Endodermal cell (in vitro differentiated cells): ENCODE measurements around the gene MRPL49. TPM values are rescaled to one million over a fixed set of nuclear protein-coding genes. Genes with fewer than 3 reads are reported as not detected.

Source experiments
- DNase-seq: peaks from one replicate; pipeline ENCODE4 v3.0.0-alpha.2; 2017
- H3K27ac ChIP-seq: 2 replicates; pipeline ENCODE4 v1.5.1; 2013; ENCODE audit warnings: mild to moderate bottlenecking, low read depth, low read length, moderate library complexity
- H3K27me3 ChIP-seq: 2 replicates; pipeline ENCODE4 v1.6.1; 2013; ENCODE audit warnings: mild to moderate bottlenecking, low read length, moderate library complexity; ENCODE audit not compliant: insufficient read depth, control insufficient read depth, poor library complexity, severe bottlenecking
- H3K36me3 ChIP-seq: 2 replicates; pipeline ENCODE4 v1.7.0; 2013; ENCODE audit warnings: mild to moderate bottlenecking, low read length, moderate library complexity; ENCODE audit not compliant: control insufficient read depth, insufficient read depth
- H3K4me1 ChIP-seq: one replicate; pipeline ENCODE4 v1.7.0; 2013; ENCODE audit warnings: low read length; ENCODE audit not compliant: control insufficient read depth, insufficient read depth
- H3K4me3 ChIP-seq: 2 replicates; pipeline ENCODE4 v1.5.1; 2013; ENCODE audit warnings: mild to moderate bottlenecking, low read length, moderate library complexity
- H3K9ac ChIP-seq: 2 replicates; pipeline ENCODE4 v1.6.1; 2013; ENCODE audit warnings: mild to moderate bottlenecking, low read length, moderate library complexity; ENCODE audit not compliant: poor library complexity, severe bottlenecking; ENCODE audit errors: extremely low read depth
- H3K9me3 ChIP-seq: 2 replicates; pipeline ENCODE4 v1.6.1; 2013; ENCODE audit warnings: mild to moderate bottlenecking, low read length, moderate library complexity; ENCODE audit not compliant: control insufficient read depth
- H3K27ac Mint-ChIP-seq: 2 replicates; pipeline ENCODE4 v1.8.0; 2020; ENCODE audit warnings: mixed read lengths
- H3K27me3 Mint-ChIP-seq: 2 replicates; pipeline ENCODE4 v1.8.0; 2021; ENCODE audit warnings: mild to moderate bottlenecking, mixed read lengths; ENCODE audit not compliant: insufficient read depth
- H3K36me3 Mint-ChIP-seq: 2 replicates; pipeline ENCODE4 v1.8.0; 2020; ENCODE audit warnings: low read depth, mixed read lengths
- H3K4me1 Mint-ChIP-seq: 2 replicates; pipeline ENCODE4 v1.8.0; 2020; ENCODE audit warnings: mixed read lengths
- H3K4me3 Mint-ChIP-seq: 2 replicates; pipeline ENCODE4 v1.8.0; 2020; ENCODE audit warnings: mild to moderate bottlenecking, moderate library complexity, mixed read lengths
- H3K9me3 Mint-ChIP-seq: 2 replicates; pipeline ENCODE4 v1.8.0; 2020; ENCODE audit warnings: mild to moderate bottlenecking, mixed read lengths
- WGBS, 2 experiments: methylation state at CpG; one replicate each; pipeline versions ENCODE4 v1.1.5 to v1.1.7; 2013; ENCODE audit warnings: missing lambda C conversion rate in 2 of 2, mixed read lengths in 1 of 2; ENCODE audit not compliant: insufficient coverage in 1 of 2, insufficient read length in 1 of 2; 5-methylcytosine and 5-hydroxymethylcytosine counted together
- total RNA-seq, 2 donors: library from RNA; stranded (reverse); fragmentation: NEBNext Ultra II Directional in 1 of 2; extraction: Animal tissue kit (Norgen Biotek cat#: 25700) in 1 of 2; gene quantifications; 2 replicates in 1 of 2; 3 replicates in 1 of 2; pipeline ENCODE4 v1.2.1, GENCODE V29; 2021
- TF ChIP-seq, protein P1 (sequence below): fragments of 200-600 bp; sonication (generic); conservative IDR thresholded peaks from 2 replicates; pipeline ENCODE4 v1.5.0; 2021; ENCODE audit warnings: antibody characterized with exemption, mild to moderate bottlenecking

Gene MRPL49
- total RNA-seq, 2 donors from 2014 or later = 53.9 to 56.6 TPM

DNA sequence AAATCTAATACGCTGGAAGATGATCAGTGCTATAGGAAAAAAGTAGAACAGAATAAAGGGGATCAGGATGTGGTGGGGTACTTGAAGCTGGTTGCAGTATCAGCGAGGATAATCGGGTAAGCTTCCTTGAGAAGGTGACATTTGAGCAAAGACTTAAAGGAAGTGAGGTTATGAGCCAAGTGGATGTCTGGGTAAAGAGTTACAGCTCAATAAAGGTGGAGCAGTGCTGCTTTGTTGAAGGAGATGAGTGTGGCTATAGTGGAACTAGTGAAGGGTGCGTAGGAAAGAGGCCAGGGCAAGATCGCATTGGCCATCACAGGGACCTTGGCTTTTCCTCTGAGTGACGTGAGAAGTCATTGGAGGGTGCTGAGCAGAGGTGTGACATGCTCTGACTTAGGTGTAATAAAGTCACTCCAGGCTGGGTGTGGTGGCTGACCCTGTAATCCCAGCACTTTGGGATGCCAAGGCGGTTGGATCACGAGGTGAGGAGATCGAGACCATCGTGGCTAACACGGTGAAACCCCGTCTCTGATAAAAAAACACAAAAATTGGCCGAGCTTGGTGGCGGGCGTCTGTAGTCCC is 14.5 kb downstream of the MRPL49 start:
- Histone ChIP-seq H3K4me3 (no peak overlapping the region), H3K27me3 (peaks cover 3% of the 10 kb centered on the region), H3K9me3 (no peaks in the 10 kb centered on the region), H3K27ac (no peak overlapping the region), H3K36me3 (peaks cover 14% of the 10 kb centered on the region), H3K9ac (no peak overlapping the region), H3K4me1 (no peaks in the 10 kb centered on the region)
- 81 to 94% methylated on average over 15 of the region's 15 CpGs for WGBS, 2 experiments
- Mint-ChIP-seq H3K27me3 (peaks cover 11% of the 10 kb centered on the region), H3K36me3 (peaks cover 12% of the 10 kb centered on the region), H3K4me3 (no peak overlapping the region), H3K4me1 (peaks cover 24% of the 10 kb centered on the region), H3K9me3 (no peaks in the 10 kb centered on the region), H3K27ac (no peak overlapping the region)
- TF ChIP-seq, protein P1, sequence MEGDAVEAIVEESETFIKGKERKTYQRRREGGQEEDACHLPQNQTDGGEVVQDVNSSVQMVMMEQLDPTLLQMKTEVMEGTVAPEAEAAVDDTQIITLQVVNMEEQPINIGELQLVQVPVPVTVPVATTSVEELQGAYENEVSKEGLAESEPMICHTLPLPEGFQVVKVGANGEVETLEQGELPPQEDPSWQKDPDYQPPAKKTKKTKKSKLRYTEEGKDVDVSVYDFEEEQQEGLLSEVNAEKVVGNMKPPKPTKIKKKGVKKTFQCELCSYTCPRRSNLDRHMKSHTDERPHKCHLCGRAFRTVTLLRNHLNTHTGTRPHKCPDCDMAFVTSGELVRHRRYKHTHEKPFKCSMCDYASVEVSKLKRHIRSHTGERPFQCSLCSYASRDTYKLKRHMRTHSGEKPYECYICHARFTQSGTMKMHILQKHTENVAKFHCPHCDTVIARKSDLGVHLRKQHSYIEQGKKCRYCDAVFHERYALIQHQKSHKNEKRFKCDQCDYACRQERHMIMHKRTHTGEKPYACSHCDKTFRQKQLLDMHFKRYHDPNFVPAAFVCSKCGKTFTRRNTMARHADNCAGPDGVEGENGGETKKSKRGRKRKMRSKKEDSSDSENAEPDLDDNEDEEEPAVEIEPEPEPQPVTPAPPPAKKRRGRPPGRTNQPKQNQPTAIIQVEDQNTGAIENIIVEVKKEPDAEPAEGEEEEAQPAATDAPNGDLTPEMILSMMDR = no peak
- DNase-seq = no peak

DNA sequence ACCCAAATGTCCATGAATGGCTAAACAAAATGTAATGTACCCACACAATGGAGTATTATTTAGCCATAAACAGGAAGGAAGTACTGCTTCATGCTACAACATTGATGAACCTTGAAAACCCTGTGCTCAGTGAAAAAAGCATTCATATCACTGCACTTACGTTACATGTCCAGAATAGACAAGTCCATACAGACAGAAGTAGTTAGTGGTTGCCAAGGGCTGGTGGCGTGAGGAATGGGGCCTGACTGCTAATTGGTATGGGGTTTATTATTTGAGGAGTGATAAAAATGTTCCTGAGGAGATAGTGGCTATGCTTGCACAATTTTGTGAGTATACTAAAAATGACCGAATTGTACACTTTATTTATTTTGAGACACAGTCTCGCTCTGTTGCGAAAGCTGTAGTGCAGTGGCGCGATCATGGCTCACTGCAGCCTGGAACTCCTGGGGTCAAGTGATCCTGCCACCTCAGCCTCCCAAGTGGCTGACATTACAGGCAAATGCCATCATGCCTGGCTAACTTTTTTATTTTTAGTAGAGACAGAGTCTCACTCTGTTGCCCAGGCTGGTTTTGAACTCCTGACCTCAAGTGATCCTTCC is 19.9 kb downstream of the MRPL49 start:
- no peaks in the 10 kb centered on the region for H3K4me1 ChIP-seq
- Mint-ChIP-seq H3K4me3 (no peak overlapping the region), H3K27ac (no peak overlapping the region), H3K9me3 (peaks cover 8% of the 10 kb centered on the region), H3K36me3 (no peaks in the 10 kb centered on the region), H3K4me1 (peaks cover 5% of the 10 kb centered on the region), H3K27me3 (peaks cover 33% of the 10 kb centered on the region)
- TF ChIP-seq, protein P1 = no peak
- peaks cover 9% of the 10 kb centered on the region for H3K9me3 ChIP-seq
- no peak overlapping the region for H3K4me3 ChIP-seq
- no peaks in the 10 kb centered on the region for H3K36me3 ChIP-seq
- H3K27ac ChIP-seq = no peak overlapping the region
- peaks cover 6% of the 10 kb centered on the region for H3K27me3 ChIP-seq
- 94 to 95% methylated on average over 7 of the region's 7 CpGs for WGBS, 2 experiments
- no peak overlapping the region for H3K9ac ChIP-seq
- DNase-seq = peak; percentile 9

GRCh38 chr11:65147352-65148075 is 25.4 kb downstream of the MRPL49 start:
- TF ChIP-seq, protein P1 = no peak
- no peak overlapping the region for H3K9ac ChIP-seq

More at GRCh38 chr11:65147352-65148075, 25.4 kb downstream of the MRPL49 start:
- DNase-seq = peak; percentile 16
- Histone ChIP-seq H3K27me3 (no peaks in the 10 kb centered on the region), H3K27ac (no peak overlapping the region), H3K4me3 (no peak overlapping the region), H3K4me1 (no peaks in the 10 kb centered on the region), H3K36me3 (no peaks in the 10 kb centered on the region), H3K9me3 (peaks cover 15% of the 10 kb centered on the region)
- peaks cover 32% of the 10 kb centered on the region for H3K27me3 Mint-ChIP-seq
- H3K4me3 Mint-ChIP-seq = no peak overlapping the region
- no peak overlapping the region for H3K27ac Mint-ChIP-seq
- no peaks in the 10 kb centered on the region for H3K36me3 Mint-ChIP-seq
- peaks cover 12% of the 10 kb centered on the region for H3K9me3 Mint-ChIP-seq
- no peaks in the 10 kb centered on the region for H3K4me1 Mint-ChIP-seq
- WGBS, 2 experiments = 78 to 79% methylated on average over 1 of the region's 2 CpGs
